Measurements from ENCODE around the gene TP53TG5. TPM values are rescaled to one million over a fixed set of nuclear protein-coding genes. Genes with fewer than 3 reads are reported as not detected.
"Not testable (repeated sequence)": the region's sequence is repeated elsewhere in the genome, so short reads cannot be mapped to it uniquely, and the experiment has no call there.

The TP53TG5 gene
- polyA plus RNA-seq, 2 donors, result 0.13 TPM; not detected in 1

DNA sequence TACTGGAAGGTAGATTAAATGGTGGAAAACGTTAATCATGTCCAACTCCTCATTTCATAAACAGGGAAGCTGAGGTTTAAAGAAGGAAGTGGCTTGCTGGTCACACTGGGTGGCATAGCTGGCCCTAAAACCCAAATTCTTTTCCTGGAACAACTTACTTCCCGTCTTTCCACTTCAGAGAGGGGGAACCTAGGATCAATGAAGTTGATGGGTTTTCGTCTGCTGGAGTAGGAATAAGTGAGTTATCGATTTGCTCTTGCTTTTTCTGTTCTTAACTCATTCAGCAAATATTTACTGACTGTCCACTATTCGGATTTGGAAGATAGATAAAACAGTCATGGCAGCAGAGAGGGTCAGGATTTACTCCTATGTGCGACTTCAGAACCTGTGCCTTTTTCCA lies 16.3 kb downstream of the TP53TG5 start:
- no peaks in the 10 kb centered on the region for H3K27me3 ChIP-seq (ENCODE audit: control insufficient read depth in 1 of 2, insufficient read depth in 2 of 2, low read length in 2 of 2)
- no peak overlapping the region for H3K4me3 ChIP-seq (ENCODE audit: low read depth in 1 of 2, low read length in 2 of 2)
- H3K9me3 ChIP-seq (ENCODE audit: control insufficient read depth in 2 of 2, insufficient read depth in 1 of 2, low read depth in 1 of 2, low read length in 1 of 2), result no peaks in the 10 kb centered on the region
- H3K4me1 ChIP-seq (ENCODE audit: control insufficient read depth in 2 of 2, insufficient read depth in 2 of 2, low read length in 1 of 2), result peaks cover 0 to 7% of the 10 kb centered on the region in 2 donors
- H3K36me3 ChIP-seq (ENCODE audit: control insufficient read depth in 2 of 2, insufficient read depth in 2 of 2, low read length in 1 of 2), result peaks cover 2 to 11% of the 10 kb centered on the region in 2 donors
- no peak overlapping the region for H3K27ac ChIP-seq (ENCODE audit: low read depth in 2 of 2, low read length in 1 of 2)
- WGBS, 2 donors, result 55 to 75% methylated on average over 6 of the region's 6 CpGs

DNA sequence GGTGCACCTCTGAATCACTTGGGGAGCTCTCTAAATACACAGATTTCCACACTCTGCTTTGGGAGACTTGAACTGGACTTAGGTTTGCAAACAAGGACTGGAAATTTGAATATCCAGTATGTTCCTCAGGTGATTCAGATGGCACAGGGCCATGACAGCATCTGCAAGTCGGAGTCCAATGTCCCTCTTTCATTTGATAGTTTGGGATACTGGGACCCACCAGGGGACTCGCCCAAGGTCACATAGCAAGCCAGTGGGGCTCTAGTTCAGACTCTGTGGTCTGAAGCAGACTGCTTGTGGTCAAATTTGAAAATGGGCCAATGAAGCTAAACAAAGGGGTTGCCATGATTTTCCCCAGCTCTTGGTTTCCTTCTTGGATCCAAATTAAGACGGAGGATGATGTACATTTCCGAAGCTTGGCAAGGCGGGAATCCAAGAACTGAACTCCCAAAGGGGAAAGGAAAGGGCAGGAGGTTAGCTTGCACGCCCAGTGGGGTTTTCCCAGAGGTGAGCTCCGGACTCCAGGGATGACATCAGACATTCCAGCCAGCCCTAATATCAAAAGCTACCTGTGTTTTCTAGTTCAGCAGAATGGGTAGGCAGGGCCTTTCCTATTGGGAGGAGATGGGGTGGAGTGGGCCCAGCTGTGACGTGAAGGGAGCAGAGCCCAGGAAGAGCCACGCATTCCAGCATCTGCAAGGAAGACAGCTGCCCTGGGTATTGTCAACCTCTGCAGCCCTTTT lies 18.5 kb downstream of the TP53TG5 start:
- 44 to 49% methylated on average over 9 of the region's 9 CpGs for WGBS, 2 donors
- Histone ChIP-seq H3K4me1 (ENCODE audit: control insufficient read depth in 2 of 2, insufficient read depth in 2 of 2, low read length in 1 of 2) (peaks cover 0 to 7% of the 10 kb centered on the region in 2 donors), H3K9me3 (ENCODE audit: control insufficient read depth in 2 of 2, insufficient read depth in 1 of 2, low read depth in 1 of 2, low read length in 1 of 2) (no peaks in the 10 kb centered on the region), H3K27me3 (ENCODE audit: control insufficient read depth in 1 of 2, insufficient read depth in 2 of 2, low read length in 2 of 2) (no peaks in the 10 kb centered on the region), H3K4me3 (ENCODE audit: low read depth in 1 of 2, low read length in 2 of 2) (no peak overlapping the region), H3K36me3 (ENCODE audit: control insufficient read depth in 2 of 2, insufficient read depth in 2 of 2, low read length in 1 of 2) (no peaks in the 10 kb centered on the region), H3K27ac (ENCODE audit: low read depth in 2 of 2, low read length in 1 of 2) (peak overlapping the region in 1 of 2 donors; percentile 19)

DNA sequence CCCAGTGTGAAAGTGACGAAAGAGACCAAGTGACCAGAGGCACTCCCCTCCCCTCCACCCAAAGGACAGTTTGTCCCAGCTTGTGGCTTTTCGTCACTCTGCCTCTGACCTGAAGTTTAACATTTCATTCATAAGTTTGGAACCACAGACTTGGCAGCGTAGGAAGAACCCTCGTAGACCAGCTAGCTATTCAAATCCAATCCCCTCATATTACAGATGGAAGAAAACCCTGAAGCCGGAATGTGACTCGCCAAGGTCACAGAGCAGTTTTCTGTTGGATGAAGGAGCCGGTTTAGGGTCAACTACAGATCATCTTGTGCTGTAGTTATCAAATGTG lies 19.1 kb downstream of the TP53TG5 start:
- no peaks in the 10 kb centered on the region for H3K27me3 ChIP-seq (ENCODE audit: control insufficient read depth in 1 of 2, insufficient read depth in 2 of 2, low read length in 2 of 2)
- no peaks in the 10 kb centered on the region for H3K9me3 ChIP-seq (ENCODE audit: control insufficient read depth in 2 of 2, insufficient read depth in 1 of 2, low read depth in 1 of 2, low read length in 1 of 2)
- peaks cover 0 to 7% of the 10 kb centered on the region in 2 donors for H3K4me1 ChIP-seq (ENCODE audit: control insufficient read depth in 2 of 2, insufficient read depth in 2 of 2, low read length in 1 of 2)
- peak overlapping the region; percentile 19 to 33 for H3K27ac ChIP-seq (ENCODE audit: low read depth in 2 of 2, low read length in 1 of 2)
- H3K36me3 ChIP-seq (ENCODE audit: control insufficient read depth in 2 of 2, insufficient read depth in 2 of 2, low read length in 1 of 2), result no peaks in the 10 kb centered on the region
- WGBS, 2 donors, result 77 to 78% methylated on average over 7 of the region's 7 CpGs
- no peak overlapping the region for H3K4me3 ChIP-seq (ENCODE audit: low read depth in 1 of 2, low read length in 2 of 2)

DNA sequence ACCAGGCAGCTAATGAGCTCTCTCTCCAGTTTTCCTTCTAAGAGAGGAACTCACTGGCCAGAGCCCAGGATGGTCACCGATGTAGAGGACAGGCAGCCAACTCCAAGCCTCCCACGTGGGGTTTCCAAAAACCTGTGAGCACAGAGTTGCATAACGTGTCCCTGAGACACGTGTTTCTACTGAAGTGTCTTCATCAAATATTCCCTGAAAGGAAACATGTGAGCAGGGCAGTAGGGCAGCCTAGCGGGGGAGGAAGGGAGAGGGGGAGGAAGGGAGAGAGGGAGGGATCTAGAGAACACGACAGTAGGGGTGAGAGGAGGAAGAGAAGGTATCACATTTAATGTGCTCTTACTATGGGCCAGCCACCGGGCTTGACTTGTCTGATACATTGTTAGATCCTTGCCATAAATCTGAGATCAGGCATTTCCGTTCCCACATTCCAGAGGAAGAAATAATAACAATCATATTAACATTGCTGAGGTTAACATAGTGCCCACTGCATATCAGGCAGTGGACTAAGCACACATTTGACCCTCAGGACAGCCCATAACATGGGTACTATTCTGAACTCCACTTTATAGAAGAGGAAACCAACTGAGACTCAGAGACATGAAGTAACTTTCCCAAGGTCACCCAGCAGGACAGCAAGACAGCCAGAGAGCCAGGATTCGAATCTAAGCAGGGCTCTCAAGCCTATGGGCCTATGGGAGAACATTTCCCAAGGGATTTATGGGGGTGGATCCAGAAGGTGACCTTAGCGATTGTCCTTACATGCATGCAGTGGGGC lies 19.6 kb downstream of the TP53TG5 start:
- Histone ChIP-seq H3K27ac (ENCODE audit: low read depth in 2 of 2, low read length in 1 of 2) (peak overlapping the region; percentile 33 to 85), H3K27me3 (ENCODE audit: control insufficient read depth in 1 of 2, insufficient read depth in 2 of 2, low read length in 2 of 2) (no peaks in the 10 kb centered on the region), H3K36me3 (ENCODE audit: control insufficient read depth in 2 of 2, insufficient read depth in 2 of 2, low read length in 1 of 2) (no peaks in the 10 kb centered on the region), H3K9me3 (ENCODE audit: control insufficient read depth in 2 of 2, insufficient read depth in 1 of 2, low read depth in 1 of 2, low read length in 1 of 2) (no peaks in the 10 kb centered on the region), H3K4me3 (ENCODE audit: low read depth in 1 of 2, low read length in 2 of 2) (no peak overlapping the region), H3K4me1 (ENCODE audit: control insufficient read depth in 2 of 2, insufficient read depth in 2 of 2, low read length in 1 of 2) (peaks cover 0 to 7% of the 10 kb centered on the region in 2 donors)
- 32 to 42% methylated on average over 10 of the region's 10 CpGs for WGBS, 2 donors

DNA sequence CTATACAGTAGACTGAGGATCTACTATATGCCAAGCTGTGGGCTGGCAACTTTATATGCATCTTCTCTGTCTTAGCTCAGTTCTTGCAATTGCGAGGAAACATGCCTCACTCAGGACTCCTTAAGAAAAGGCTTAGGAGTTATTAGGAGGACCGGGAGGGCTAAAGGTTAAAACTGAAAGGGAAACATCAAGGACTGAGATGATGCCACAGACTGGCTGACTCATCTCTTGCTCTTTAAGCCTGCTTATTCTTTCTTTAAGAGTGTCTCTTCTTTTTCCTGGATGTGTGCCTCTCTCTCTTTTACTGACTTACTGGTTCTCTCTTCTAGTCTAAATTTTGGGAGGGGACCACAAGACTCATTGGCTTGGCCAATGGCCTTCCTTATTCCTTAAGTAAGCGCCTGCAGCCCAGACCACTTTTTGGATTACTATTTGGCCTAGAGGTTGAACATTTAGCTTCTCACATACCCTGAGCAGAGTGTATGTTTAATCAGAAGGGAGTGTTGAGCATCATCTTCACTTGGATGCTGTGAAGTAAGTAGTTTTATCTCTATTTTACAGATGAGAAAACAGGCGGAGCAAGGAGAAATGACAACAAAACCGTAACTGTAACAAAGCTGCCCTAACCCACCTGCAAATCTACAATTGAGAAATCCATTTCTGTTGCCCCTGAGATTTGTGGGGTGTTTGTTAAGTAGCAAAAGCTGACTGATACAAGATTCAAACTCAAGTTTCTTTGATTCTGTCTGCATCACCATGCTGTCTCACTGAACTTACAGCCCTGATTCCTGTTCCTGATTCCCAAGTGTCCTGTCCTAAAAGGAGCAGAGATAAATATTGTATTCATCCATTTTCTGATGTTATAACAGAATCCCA lies 22.7 kb downstream of the TP53TG5 start:
- Histone ChIP-seq H3K27ac (ENCODE audit: low read depth in 2 of 2, low read length in 1 of 2) (peak overlapping the region; percentile 16 to 40), H3K36me3 (ENCODE audit: control insufficient read depth in 2 of 2, insufficient read depth in 2 of 2, low read length in 1 of 2) (no peaks in the 10 kb centered on the region), H3K9me3 (ENCODE audit: control insufficient read depth in 2 of 2, insufficient read depth in 1 of 2, low read depth in 1 of 2, low read length in 1 of 2) (no peaks in the 10 kb centered on the region), H3K27me3 (ENCODE audit: control insufficient read depth in 1 of 2, insufficient read depth in 2 of 2, low read length in 2 of 2) (no peaks in the 10 kb centered on the region), H3K4me3 (ENCODE audit: low read depth in 1 of 2, low read length in 2 of 2) (no peak overlapping the region), H3K4me1 (ENCODE audit: control insufficient read depth in 2 of 2, insufficient read depth in 2 of 2, low read length in 1 of 2) (peaks cover 0 to 7% of the 10 kb centered on the region in 2 donors)
- 49 to 62% methylated on average over 5 of the region's 5 CpGs for WGBS, 2 donors

DNA sequence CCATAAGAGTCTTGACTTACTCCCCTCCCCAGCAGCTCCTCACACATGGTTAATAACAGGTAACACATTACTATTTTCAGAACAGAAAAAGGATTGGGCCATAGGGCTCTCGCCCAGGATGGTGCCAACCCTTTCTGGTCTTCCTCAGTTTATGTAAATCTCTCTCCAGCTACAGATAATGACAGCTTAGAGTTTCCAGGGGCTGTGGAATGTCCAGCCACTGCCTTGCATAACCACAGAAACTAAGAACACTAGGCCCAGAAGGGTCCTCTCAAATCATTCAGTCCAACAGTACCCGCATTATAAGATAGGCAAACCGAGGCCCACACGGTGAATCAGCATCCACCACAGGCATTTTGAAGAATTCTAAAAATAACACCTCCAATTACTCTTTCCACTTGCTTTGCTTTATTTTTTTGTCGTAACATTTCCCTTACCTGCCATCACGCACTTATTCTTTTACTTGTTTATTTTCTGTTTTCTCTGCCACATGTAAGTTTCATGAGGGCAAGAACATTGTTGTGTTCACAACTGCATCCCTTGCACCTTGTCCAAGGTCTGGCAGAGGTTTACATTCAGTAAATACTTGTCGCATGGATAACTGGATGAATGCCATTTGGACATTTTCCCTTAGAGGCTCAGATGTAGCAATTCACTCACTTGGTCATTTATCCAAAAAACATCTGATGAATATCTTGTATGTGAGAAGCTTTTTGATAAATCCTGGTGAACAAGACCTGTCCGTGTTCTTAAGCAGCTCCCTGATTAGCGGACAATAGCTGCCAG lies 23.5 kb downstream of the TP53TG5 start:
- H3K9me3 ChIP-seq (ENCODE audit: control insufficient read depth in 2 of 2, insufficient read depth in 1 of 2, low read depth in 1 of 2, low read length in 1 of 2), result no peaks in the 10 kb centered on the region
- WGBS, 2 donors, result 65 to 73% methylated on average over 9 of the region's 9 CpGs
- no peak overlapping the region for H3K4me3 ChIP-seq (ENCODE audit: low read depth in 1 of 2, low read length in 2 of 2)
- no peaks in the 10 kb centered on the region for H3K36me3 ChIP-seq (ENCODE audit: control insufficient read depth in 2 of 2, insufficient read depth in 2 of 2, low read length in 1 of 2)
- peak overlapping the region in 1 of 2 donors; percentile 40 for H3K27ac ChIP-seq (ENCODE audit: low read depth in 2 of 2, low read length in 1 of 2)
- H3K4me1 ChIP-seq (ENCODE audit: control insufficient read depth in 2 of 2, insufficient read depth in 2 of 2, low read length in 1 of 2), result peaks cover 0 to 7% of the 10 kb centered on the region in 2 donors
- no peaks in the 10 kb centered on the region for H3K27me3 ChIP-seq (ENCODE audit: control insufficient read depth in 1 of 2, insufficient read depth in 2 of 2, low read length in 2 of 2)

DNA sequence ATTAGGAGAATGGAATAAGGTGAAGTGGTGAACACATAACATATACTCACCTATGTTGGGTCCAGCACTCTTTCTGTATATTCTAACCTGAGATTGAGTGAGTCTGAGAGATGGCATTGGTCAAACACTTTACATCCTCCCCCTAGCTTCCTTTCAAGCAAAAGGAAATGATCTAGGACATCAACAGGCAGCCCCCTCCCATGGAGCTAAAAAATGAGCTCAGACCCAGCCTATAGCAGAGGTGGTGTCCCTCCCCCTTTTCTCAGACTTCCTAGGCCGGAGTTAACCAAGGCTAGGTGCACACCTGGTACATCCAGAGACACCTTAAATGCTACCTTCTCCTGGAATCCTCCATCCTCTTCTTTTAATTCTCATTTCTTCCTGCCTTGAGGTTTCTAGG lies 24.4 kb downstream of the TP53TG5 start:
- Histone ChIP-seq H3K27me3 (ENCODE audit: control insufficient read depth in 1 of 2, insufficient read depth in 2 of 2, low read length in 2 of 2) (no peaks in the 10 kb centered on the region), H3K36me3 (ENCODE audit: control insufficient read depth in 2 of 2, insufficient read depth in 2 of 2, low read length in 1 of 2) (no peaks in the 10 kb centered on the region), H3K4me1 (ENCODE audit: control insufficient read depth in 2 of 2, insufficient read depth in 2 of 2, low read length in 1 of 2) (peaks cover 0 to 7% of the 10 kb centered on the region in 2 donors), H3K27ac (ENCODE audit: low read depth in 2 of 2, low read length in 1 of 2) (no peak overlapping the region), H3K9me3 (ENCODE audit: control insufficient read depth in 2 of 2, insufficient read depth in 1 of 2, low read depth in 1 of 2, low read length in 1 of 2) (no peaks in the 10 kb centered on the region), H3K4me3 (ENCODE audit: low read depth in 1 of 2, low read length in 2 of 2) (no peak overlapping the region)
- 92% methylated on average over 1 of the region's 1 CpG for WGBS, 2 donors

DNA sequence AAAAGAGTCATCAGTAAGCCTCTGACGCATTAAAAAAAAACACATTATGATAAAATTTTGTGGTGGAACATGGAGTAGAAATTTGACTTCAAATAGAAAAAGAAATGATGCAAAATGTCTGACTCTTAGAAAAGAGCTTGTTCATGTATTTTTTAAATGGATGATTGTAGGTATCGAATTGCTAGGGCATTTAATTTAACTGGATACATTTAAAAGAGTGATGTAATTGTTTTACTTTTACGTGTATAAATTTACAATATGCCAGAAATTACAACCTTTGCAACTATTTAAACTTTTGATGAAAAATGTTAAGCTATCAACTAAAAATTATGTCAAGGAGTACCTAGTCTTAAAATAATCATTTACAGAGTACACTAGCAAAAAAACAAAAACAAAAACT lies 25.4 kb downstream of the TP53TG5 start:
- H3K27me3 ChIP-seq (ENCODE audit: control insufficient read depth in 1 of 2, insufficient read depth in 2 of 2, low read length in 2 of 2), result no peaks in the 10 kb centered on the region
- WGBS, 2 donors, result 84 to 88% methylated on average over 3 of the region's 3 CpGs
- no peak overlapping the region for H3K4me3 ChIP-seq (ENCODE audit: low read depth in 1 of 2, low read length in 2 of 2)
- H3K9me3 ChIP-seq (ENCODE audit: control insufficient read depth in 2 of 2, insufficient read depth in 1 of 2, low read depth in 1 of 2, low read length in 1 of 2), result no peaks in the 10 kb centered on the region
- no peak overlapping the region for H3K27ac ChIP-seq (ENCODE audit: low read depth in 2 of 2, low read length in 1 of 2)
- peaks cover 0 to 3% of the 10 kb centered on the region in 2 donors for H3K4me1 ChIP-seq (ENCODE audit: control insufficient read depth in 2 of 2, insufficient read depth in 2 of 2, low read length in 1 of 2)
- no peaks in the 10 kb centered on the region for H3K36me3 ChIP-seq (ENCODE audit: control insufficient read depth in 2 of 2, insufficient read depth in 2 of 2, low read length in 1 of 2)

DNA sequence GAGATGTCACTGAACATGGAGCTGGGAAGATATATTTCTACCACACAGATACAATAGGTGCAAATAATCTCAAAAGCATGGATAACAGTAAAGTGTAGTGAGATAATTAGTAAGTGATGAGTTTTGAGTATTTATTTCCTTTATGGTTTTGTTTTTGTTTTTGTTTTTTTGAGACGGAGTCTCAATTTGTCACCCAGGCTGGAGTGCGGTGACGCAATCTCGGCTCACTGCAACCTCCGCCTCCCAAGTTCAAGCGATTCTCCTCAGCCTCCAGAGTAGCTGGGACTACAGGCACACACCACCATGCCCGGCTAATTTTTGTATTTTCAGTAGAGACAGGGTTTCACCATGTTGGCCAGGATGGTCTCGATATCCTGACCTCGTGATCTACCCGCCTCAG lies 27.3 kb downstream of the TP53TG5 start:
- H3K4me1 ChIP-seq (ENCODE audit: control insufficient read depth in 2 of 2, insufficient read depth in 2 of 2, low read length in 1 of 2); H3K27ac ChIP-seq (ENCODE audit: low read depth in 2 of 2, low read length in 1 of 2); H3K4me3 ChIP-seq (ENCODE audit: low read depth in 1 of 2, low read length in 2 of 2); H3K36me3 ChIP-seq (ENCODE audit: control insufficient read depth in 2 of 2, insufficient read depth in 2 of 2, low read length in 1 of 2); H3K27me3 ChIP-seq (ENCODE audit: control insufficient read depth in 1 of 2, insufficient read depth in 2 of 2, low read length in 2 of 2); H3K9me3 ChIP-seq (ENCODE audit: control insufficient read depth in 2 of 2, insufficient read depth in 1 of 2, low read depth in 1 of 2, low read length in 1 of 2): not testable (repeated sequence)
- 93 to 96% methylated on average over 10 of the region's 10 CpGs for WGBS, 2 donors
